Upper lobe of left lung (tissue), 6 donors: ENCODE results near the gene CTSF. TPM values are rescaled to one million over a fixed set of nuclear protein-coding genes. Genes with fewer than 3 reads are reported as not detected.

ENCODE experiments used
- ATAC-seq, 2 donors: fragments of 200-7000 bp; cut with Tn5 transposase; one replicate each; pipeline ENCODE4 v1.9.1; 2022; ENCODE audit warnings: mild to moderate bottlenecking in 2 of 2, moderate library complexity in 2 of 2; ENCODE audit not compliant: low FRiP score in 2 of 2
- DNase-seq, 2 donors: peaks; one replicate each; pipeline ENCODE4 v3.0.0-alpha.2; 2019 to 2020
- H3K27ac ChIP-seq, 4 donors: fragments of 200-600 bp; sonication (generic); one replicate each; pipeline ENCODE4 v1.5.1; 2016 to 2019
- H3K27me3 ChIP-seq, 4 donors: fragments of 200-600 bp; sonication (generic); one replicate each; pipeline ENCODE4 v1.5.1; 2017 to 2019
- H3K36me3 ChIP-seq, 4 donors: fragments of 200-600 bp; sonication (generic); one replicate each; pipeline ENCODE4 v1.5.1; 2016 to 2019
- H3K4me1 ChIP-seq, 4 donors: fragments of 200-600 bp; sonication (generic); one replicate each; pipeline ENCODE4 v1.5.1; 2018 to 2019
- H3K4me3 ChIP-seq, 4 donors: fragments of 200-600 bp; sonication (generic); one replicate each; pipeline ENCODE4 v1.5.1; 2017 to 2019; ENCODE audit warnings: mild to moderate bottlenecking in 2 of 4, moderate library complexity in 1 of 4
- H3K9me3 ChIP-seq, 4 donors: fragments of 200-600 bp; sonication (generic); one replicate each; pipeline ENCODE4 v1.5.1; 2018 to 2019
- EP300 ChIP-seq, 4 donors: sonication (generic); formaldehyde crosslinking; IDR thresholded peaks; one replicate each; pipeline ENCODE4 v1.5.1; 2017; ENCODE audit warnings: antibody characterized with exemption in 4 of 4, control low read depth in 2 of 4
- POLR2A ChIP-seq, 4 donors: fragments of 450-650 bp; IDR thresholded peaks; one replicate each; pipeline ENCODE4 v1.5.1; 2016 to 2017; ENCODE audit warnings: antibody characterized with exemption in 4 of 4, mild to moderate bottlenecking in 2 of 4
- POLR2AphosphoS5 ChIP-seq, 2 donors: sonication (generic); formaldehyde crosslinking; IDR thresholded peaks; one replicate each; pipeline ENCODE4 v1.5.1; 2017; ENCODE audit warnings: antibody characterized with exemption in 2 of 2
- WGBS, 2 donors: methylation state at CpG; one replicate each; pipeline ENCODE4 v1.1.5; 2017 to 2018; 5-methylcytosine and 5-hydroxymethylcytosine counted together
- total RNA-seq, 6 donors: library from RNA; depleted of rRNA in 4 of 6; stranded (reverse); fragments of >200 nt in 4 of 6; gene quantifications; one replicate each; pipeline versions ENCODE4 v1.1.0 to v1.2.1, GENCODE V29; 2016 to 2021
- TF ChIP-seq, protein P1 (sequence below), 6 experiments: fragments of 450-650 bp in 4 of 6; fragments of 200-600 bp in 2 of 6; sonication (generic) in 2 of 6; IDR thresholded peaks; one replicate each; pipeline ENCODE4 v1.5.1; 2016 to 2019; ENCODE audit warnings: antibody characterized with exemption in 6 of 6
- donor health status: DM: no; HTN: no; CAD: no; lungs with moderate emphysema.
- donor health status: DM: no; HTN: yes; CAD: no; lungs with severe emphysema.

The CTSF gene
- total RNA-seq, 6 donors from 2014 or later: 28.5 to 81.7 (median 40.3) TPM

DNA sequence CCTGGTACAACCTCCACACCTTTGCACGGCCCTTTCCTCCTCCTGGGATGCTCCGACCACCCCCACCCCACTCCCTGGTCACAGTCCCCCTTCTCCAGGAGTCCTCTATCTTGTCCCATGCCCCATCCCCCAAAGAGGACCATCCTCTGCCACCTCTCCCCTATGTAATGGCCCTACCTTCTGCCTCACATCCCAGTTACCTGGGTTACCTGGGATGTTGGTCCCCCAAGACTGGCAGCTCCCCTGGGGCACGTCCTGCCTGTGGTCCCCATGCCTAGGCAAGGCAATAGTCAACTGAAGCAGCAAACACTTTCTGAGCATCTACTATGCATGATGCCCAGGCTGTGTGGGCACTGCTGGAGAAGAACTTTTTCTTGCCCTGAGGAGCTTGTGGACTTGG, 13.0 kb downstream of the CTSF start:
- Histone ChIP-seq H3K4me3 (no peak overlapping the region), H3K4me1 (peaks cover 8 to 11% (median 9%) of the 10 kb centered on the region in 4 donors), H3K27me3 (no peaks in the 10 kb centered on the region), H3K9me3 (no peaks in the 10 kb centered on the region), H3K27ac (no peak overlapping the region), H3K36me3 (no peaks in the 10 kb centered on the region)
- TF ChIP-seq POLR2A (IDR thresholded peaks at IDR 0.05) (no peak), EP300 (IDR thresholded peaks at IDR 0.05) (no peak), POLR2AphosphoS5 (IDR thresholded peaks at IDR 0.05) (no peak)
- TF ChIP-seq, protein P1, sequence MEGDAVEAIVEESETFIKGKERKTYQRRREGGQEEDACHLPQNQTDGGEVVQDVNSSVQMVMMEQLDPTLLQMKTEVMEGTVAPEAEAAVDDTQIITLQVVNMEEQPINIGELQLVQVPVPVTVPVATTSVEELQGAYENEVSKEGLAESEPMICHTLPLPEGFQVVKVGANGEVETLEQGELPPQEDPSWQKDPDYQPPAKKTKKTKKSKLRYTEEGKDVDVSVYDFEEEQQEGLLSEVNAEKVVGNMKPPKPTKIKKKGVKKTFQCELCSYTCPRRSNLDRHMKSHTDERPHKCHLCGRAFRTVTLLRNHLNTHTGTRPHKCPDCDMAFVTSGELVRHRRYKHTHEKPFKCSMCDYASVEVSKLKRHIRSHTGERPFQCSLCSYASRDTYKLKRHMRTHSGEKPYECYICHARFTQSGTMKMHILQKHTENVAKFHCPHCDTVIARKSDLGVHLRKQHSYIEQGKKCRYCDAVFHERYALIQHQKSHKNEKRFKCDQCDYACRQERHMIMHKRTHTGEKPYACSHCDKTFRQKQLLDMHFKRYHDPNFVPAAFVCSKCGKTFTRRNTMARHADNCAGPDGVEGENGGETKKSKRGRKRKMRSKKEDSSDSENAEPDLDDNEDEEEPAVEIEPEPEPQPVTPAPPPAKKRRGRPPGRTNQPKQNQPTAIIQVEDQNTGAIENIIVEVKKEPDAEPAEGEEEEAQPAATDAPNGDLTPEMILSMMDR (IDR thresholded peaks at IDR 0.05): no peak
- WGBS, 2 donors: 68 to 71% methylated on average over 3 of the region's 3 CpGs
- ATAC-seq (no peak), DNase-seq (no peak)

DNA sequence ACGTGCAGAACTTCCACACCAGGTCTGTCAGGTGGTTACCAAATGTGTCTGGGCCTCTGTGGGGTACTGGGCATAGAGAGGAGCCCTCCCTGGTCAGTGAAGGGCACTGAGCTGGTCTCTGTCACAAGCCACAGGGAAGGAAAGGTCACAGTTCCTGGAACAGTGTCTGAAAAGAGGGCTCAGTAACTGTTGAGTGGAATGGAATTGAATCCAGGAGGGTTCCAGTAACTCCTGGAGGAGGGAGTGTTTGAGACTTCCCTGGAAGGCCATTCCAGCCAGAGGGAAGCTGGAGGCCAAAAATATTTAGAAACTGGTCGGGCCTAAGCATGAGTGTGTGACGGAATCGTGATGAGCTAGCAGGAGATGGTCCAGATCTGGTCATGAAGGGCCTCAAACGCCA, 13.8 kb downstream of the CTSF start:
- ATAC-seq (no peak), DNase-seq (no peak)
- TF ChIP-seq POLR2A (IDR thresholded peaks at IDR 0.05) (no peak), EP300 (IDR thresholded peaks at IDR 0.05) (no peak), POLR2AphosphoS5 (IDR thresholded peaks at IDR 0.05) (no peak)
- TF ChIP-seq, protein P1 (IDR thresholded peaks at IDR 0.05): no peak
- Histone ChIP-seq H3K27ac (no peak overlapping the region), H3K4me3 (no peak overlapping the region), H3K9me3 (no peaks in the 10 kb centered on the region), H3K27me3 (no peaks in the 10 kb centered on the region), H3K4me1 (peaks cover 8 to 10% (median 9%) of the 10 kb centered on the region in 4 donors), H3K36me3 (no peaks in the 10 kb centered on the region)
- WGBS, 2 donors: 76 to 78% methylated on average over 5 of the region's 5 CpGs

DNA sequence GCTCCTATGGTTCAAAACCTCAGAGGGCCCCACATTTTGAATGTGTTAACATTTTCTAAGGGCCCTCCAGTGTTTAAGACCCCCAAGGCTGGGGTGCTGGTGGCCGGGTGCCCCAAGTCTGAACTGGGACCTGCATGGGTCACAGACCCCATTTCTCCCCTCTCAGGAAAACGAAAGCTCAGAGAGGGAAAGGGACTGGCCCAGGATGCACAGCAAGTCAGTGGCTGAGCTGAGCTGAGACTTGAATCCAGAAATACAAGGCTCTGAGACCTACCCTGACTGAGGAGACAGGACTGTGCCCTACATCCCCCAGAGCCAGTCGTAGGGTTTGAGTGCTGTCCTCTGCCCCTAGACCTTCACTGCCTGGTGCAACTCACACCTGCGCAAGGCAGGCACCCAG, 17.5 kb downstream of the CTSF start:
- no peak overlapping the region for H3K4me3 ChIP-seq
- H3K4me1 ChIP-seq: peaks cover 4 to 11% (median 8%) of the 10 kb centered on the region in 4 donors
- H3K9me3 ChIP-seq: no peaks in the 10 kb centered on the region
- no peaks in the 10 kb centered on the region for H3K27me3 ChIP-seq
- ATAC-seq (no peak), DNase-seq (no peak)
- no peak overlapping the region for H3K27ac ChIP-seq
- 81 to 86% methylated on average over 4 of the region's 4 CpGs for WGBS, 2 donors
- H3K36me3 ChIP-seq: no peaks in the 10 kb centered on the region
- TF ChIP-seq POLR2A (IDR thresholded peaks at IDR 0.05) (no peak), POLR2AphosphoS5 (IDR thresholded peaks at IDR 0.05) (no peak), EP300 (IDR thresholded peaks at IDR 0.05) (no peak)
- TF ChIP-seq, protein P1 (IDR thresholded peaks at IDR 0.05): no peak

DNA sequence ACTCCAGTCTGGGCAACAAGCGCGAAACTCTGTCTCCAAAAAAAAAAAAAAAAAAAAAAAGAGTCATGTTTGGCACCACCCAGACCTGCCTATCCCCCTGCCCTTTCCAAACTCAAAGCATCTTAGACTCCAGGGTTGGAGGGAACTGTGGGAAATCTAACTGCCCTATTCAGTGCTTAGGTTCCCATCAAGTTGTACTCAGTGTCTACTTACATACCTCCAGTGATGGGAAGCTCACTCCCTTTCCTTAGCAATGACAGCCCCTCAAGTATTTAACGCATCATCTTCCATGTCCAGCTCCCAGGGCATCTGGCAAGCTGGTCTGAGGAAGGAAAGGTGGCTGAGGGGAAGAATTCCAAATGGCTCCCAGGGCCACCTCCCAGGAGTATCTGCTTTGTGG, 18.7 kb downstream of the CTSF start:
- no peak for ATAC-seq

More for the DNA sequence above, 18.7 kb downstream of the CTSF start:
- Histone ChIP-seq H3K36me3 (no peaks in the 10 kb centered on the region), H3K4me3 (no peak overlapping the region), H3K27me3 (no peaks in the 10 kb centered on the region), H3K4me1 (peaks cover 13 to 21% (median 16%) of the 10 kb centered on the region in 4 donors), H3K27ac (no peak overlapping the region), H3K9me3 (no peaks in the 10 kb centered on the region)
- WGBS, 2 donors: 84 to 88% methylated on average over 3 of the region's 3 CpGs
- TF ChIP-seq POLR2A (IDR thresholded peaks at IDR 0.05) (no peak), POLR2AphosphoS5 (IDR thresholded peaks at IDR 0.05) (no peak), EP300 (IDR thresholded peaks at IDR 0.05) (no peak)
- TF ChIP-seq, protein P1 (IDR thresholded peaks at IDR 0.05): no peak
- no peak for DNase-seq
